ENCODE measurements around the gene SPTBN1.

GRCh38 chr2:54555318-54555837, 99.3 kb downstream of the SPTBN1 start:
- TF ChIP-seq ZNF879 (CRISPR knock-in tag; IDR thresholded peaks at IDR 0.05) (0 out of 2 replicates have a peak, but pooled peaks have one; percentile 60), POLR2AphosphoS5 (IDR thresholded peaks at IDR 0.05; ENCODE audit: low read depth, low read length) (peak; percentile 84), YY1 (IDR thresholded peaks at IDR 0.05; ENCODE audit: insufficient read depth, insufficient replicate concordance, low read depth, low read length) (no peak), ZNF12 (CRISPR knock-in tag; IDR thresholded peaks at IDR 0.05) (no peak), ZBTB20 (CRISPR knock-in tag; IDR thresholded peaks at IDR 0.05; ENCODE audit: borderline replicate concordance, low read depth) (peak; percentile 71)
